Measurements from ENCODE around the gene DACT1.

- TF ChIP-seq CTCF (IDR thresholded peaks at IDR 0.05; ENCODE audit: low read length), result peak; percentile 26; the same call in 1 of the 2 replicates
- no peak for TF ChIP-seq EZH2 (IDR thresholded peaks at IDR 0.05; ENCODE audit: borderline replicate concordance, low read length)
These were observed 2.2 kb downstream of the DACT1 start for GRCh38 chr14:58639842-58640484.
